H1 (cell line): ENCODE data around the gene C5. TPM values are rescaled to one million over a fixed set of nuclear protein-coding genes. Genes with fewer than 3 reads are reported as not detected.

Experiments
- CTCF ChIA-PET: fragments of 300-600 bp; sonication (Branson Sonifier 250); formaldehyde crosslinking; loops from one replicate; lab custom pipeline; 2021; ENCODE audit not compliant: partially characterized antibody; lab: Charles Lee
- POLR2A ChIA-PET: fragments of 300-600 bp; sonication (Branson Sonifier 250); formaldehyde crosslinking; loops from one replicate; lab custom pipeline; 2021; ENCODE audit warnings: inconsistent platforms; ENCODE audit not compliant: partially characterized antibody; lab: Charles Lee
- DNase-seq, 2 experiments: peaks; one replicate each; pipeline versions ENCODE4 v3.0.0 to v3.0.0-alpha.2; 2010 to 2022; ENCODE audit warnings: low spot score in 2 of 2, low read depth in 1 of 2, mixed read lengths in 1 of 2
- FAIRE-seq: peaks from 2 replicates; lab custom pipeline; 2011; peaks lifted over from hg19 to GRCh38; lab: Jason Lieb, UNC
- H2AFZ ChIP-seq: 2 replicates; pipeline ENCODE4 v1.8.1; 2012; ENCODE audit warnings: low read length, inconsistent platforms
- H2AK5ac ChIP-seq: 2 replicates; pipeline ENCODE4 v1.6.1; 2013; ENCODE audit warnings: low read depth, low read length
- H2BK120ac ChIP-seq: replicated peaks from 2 replicates; pipeline ENCODE3; 2013; ENCODE audit warnings: low read depth, low read length, inconsistent platforms
- H2BK12ac ChIP-seq: 2 replicates; pipeline ENCODE4 v1.6.1; 2013; ENCODE audit warnings: low read depth, low read length
- H2BK15ac ChIP-seq: 2 replicates; pipeline ENCODE4 v1.6.1; 2013; ENCODE audit warnings: low read length
- H2BK20ac ChIP-seq: 2 replicates; pipeline ENCODE4 v1.6.1; 2013; ENCODE audit warnings: low read length
- H2BK5ac ChIP-seq: 2 replicates; pipeline ENCODE4 v1.6.1; 2013; ENCODE audit warnings: low read depth, low read length
- H3K14ac ChIP-seq: 2 replicates; pipeline ENCODE4 v1.6.1; 2013; ENCODE audit warnings: inconsistent platforms; ENCODE audit not compliant: insufficient read length
- H3K18ac ChIP-seq: 2 replicates; pipeline ENCODE4 v1.6.1; 2013; ENCODE audit warnings: low read length; ENCODE audit errors: extremely low read depth
- H3K23ac ChIP-seq: 2 replicates; pipeline ENCODE4 v1.6.1; 2013; ENCODE audit warnings: inconsistent platforms; ENCODE audit not compliant: insufficient read length
- H3K23me2 ChIP-seq: 2 replicates; pipeline ENCODE4 v1.6.1; 2013; ENCODE audit warnings: low read depth, low read length
- H3K27ac ChIP-seq: 2 replicates; pipeline ENCODE4 v1.6.1; 2011; ENCODE audit warnings: low read depth, low read length, inconsistent platforms
- H3K27me3 ChIP-seq, 4 experiments: replicated peaks in 1 of 4; 1 replicate in 1 of 4; 2 replicates in 3 of 4; pipeline versions ENCODE4 v1.6.1 to v1.8.1; 2011 to 2013; ENCODE audit warnings: low read length in 3 of 4, mild to moderate bottlenecking in 3 of 4, inconsistent platforms in 2 of 4, mixed read lengths in 2 of 4, moderate library complexity in 1 of 4; ENCODE audit not compliant: control insufficient read depth in 3 of 4, insufficient read depth in 3 of 4; ENCODE audit errors: extremely low read depth in 1 of 4
- H3K36me3 ChIP-seq, 4 experiments: 2 replicates each; pipeline versions ENCODE4 v1.6.1 to v1.8.1; 2011 to 2013; ENCODE audit warnings: mild to moderate bottlenecking in 4 of 4, low read length in 3 of 4, moderate library complexity in 2 of 4, control low read depth in 1 of 4, inconsistent platforms in 1 of 4; ENCODE audit not compliant: insufficient read depth in 4 of 4, control insufficient read depth in 2 of 4
- H3K4ac ChIP-seq: replicated peaks from 2 replicates; pipeline ENCODE3; 2013; ENCODE audit warnings: low read length, low read depth, mixed read lengths, inconsistent platforms; ENCODE audit not compliant: insufficient read length
- H3K4me1 ChIP-seq, 4 experiments: replicated peaks in 1 of 4; 1 replicate in 1 of 4; 2 replicates in 3 of 4; pipeline versions ENCODE4 v1.6.1 to v1.8.1; 2011 to 2013; ENCODE audit warnings: low read length in 3 of 4, inconsistent platforms in 2 of 4, mixed read lengths in 1 of 4; ENCODE audit not compliant: insufficient read depth in 4 of 4, control insufficient read depth in 3 of 4
- H3K4me2 ChIP-seq, 2 experiments: 2 replicates each; pipeline versions ENCODE4 v1.6.1 to v1.8.1; 2011 to 2013; ENCODE audit warnings: low read depth in 2 of 2, low read length in 2 of 2, control low read depth in 1 of 2, inconsistent platforms in 1 of 2, mild to moderate bottlenecking in 1 of 2; ENCODE audit not compliant: insufficient read depth in 1 of 2
- H3K4me3 ChIP-seq, 4 experiments: fragments of 200-600, 300-600 bp in 1 of 4; sonication (generic), shearing (Covaris generic), sonication (Bioruptor Twin) in 1 of 4; 2 replicates each; pipeline versions ENCODE4 v1.5.1 to v1.8.1; 2011 to 2016; ENCODE audit warnings: low read length in 4 of 4, low read depth in 3 of 4, control low read depth in 2 of 4, inconsistent platforms in 2 of 4, mild to moderate bottlenecking in 2 of 4, mixed read lengths in 1 of 4, moderate library complexity in 1 of 4; ENCODE audit not compliant: insufficient read depth in 2 of 4; ENCODE audit errors: extremely low read depth in 1 of 4
- H3K56ac ChIP-seq: replicated peaks from 2 replicates; pipeline ENCODE3; 2013; ENCODE audit warnings: low read depth, mild to moderate bottlenecking, mixed read lengths, low read length, inconsistent platforms; ENCODE audit not compliant: insufficient read length
- H3K79me1 ChIP-seq: 2 replicates; pipeline ENCODE4 v1.6.1; 2013; ENCODE audit warnings: low read depth, low read length, control low read depth
- H3K79me2 ChIP-seq, 2 experiments: 2 replicates each; pipeline versions ENCODE4 v1.6.1 to v1.8.1; 2012 to 2013; ENCODE audit warnings: low read length in 2 of 2, mild to moderate bottlenecking in 2 of 2, inconsistent platforms in 1 of 2; ENCODE audit not compliant: insufficient read depth in 2 of 2, control insufficient read depth in 1 of 2
- H3K9ac ChIP-seq, 4 experiments: replicated peaks in 1 of 4; 1 replicate in 1 of 4; 2 replicates in 3 of 4; pipeline versions ENCODE4 v1.6.1 to v1.8.1; 2011 to 2013; ENCODE audit warnings: low read depth in 3 of 4, low read length in 3 of 4, control low read depth in 2 of 4, mild to moderate bottlenecking in 2 of 4, moderate library complexity in 2 of 4, inconsistent platforms in 1 of 4; ENCODE audit errors: extremely low read depth in 1 of 4
- H3K9me3 ChIP-seq, 2 experiments: 2 replicates each; pipeline versions ENCODE4 v1.6.1 to v1.8.1; 2012 to 2013; ENCODE audit warnings: mild to moderate bottlenecking in 2 of 2, moderate library complexity in 2 of 2, control low read depth in 1 of 2, inconsistent platforms in 1 of 2, low read depth in 1 of 2, low read length in 1 of 2, mixed read lengths in 1 of 2; ENCODE audit not compliant: insufficient read depth in 2 of 2
- H4K20me1 ChIP-seq, 2 experiments: replicated peaks in 1 of 2; 2 replicates each; pipeline versions ENCODE3 to v1.8.1; 2011 to 2013; ENCODE audit warnings: inconsistent platforms in 2 of 2, low read length in 2 of 2, mild to moderate bottlenecking in 1 of 2; ENCODE audit not compliant: insufficient read depth in 2 of 2, control insufficient read depth in 1 of 2
- H4K5ac ChIP-seq: 2 replicates; pipeline ENCODE4 v1.6.1; 2013; ENCODE audit warnings: low read length, low read depth, mixed read lengths, inconsistent platforms; ENCODE audit not compliant: insufficient read length
- H4K8ac ChIP-seq: 2 replicates; pipeline ENCODE4 v1.8.0; 2013; ENCODE audit warnings: mild to moderate bottlenecking, moderate library complexity, low read length, inconsistent platforms; ENCODE audit not compliant: insufficient read depth; ENCODE audit errors: extremely low read depth
- H4K91ac ChIP-seq: replicated peaks from 2 replicates; pipeline ENCODE3; 2013; ENCODE audit warnings: low read length, mixed read lengths, inconsistent platforms; ENCODE audit not compliant: insufficient read length
- BACH1 ChIP-seq: IDR thresholded peaks from 2 replicates; pipeline ENCODE4 v1.6.1; 2012; ENCODE audit warnings: low read length, improper control_type of control experiment
- CBX8 ChIP-seq: fragments of 300-800, 300-1000 bp; sonication (generic); IDR thresholded peaks from 2 replicates; pipeline ENCODE4 v1.7.1; 2016; ENCODE audit warnings: low read depth, low read length, borderline replicate concordance
- CHD1 ChIP-seq: IDR thresholded peaks from 2 replicates; pipeline ENCODE4 v1.6.1; 2012; ENCODE audit warnings: low read depth, low read length, improper control_type of control experiment
- CTBP2 ChIP-seq: IDR thresholded peaks from 2 replicates; pipeline ENCODE4 v1.7.0; 2011; ENCODE audit warnings: borderline replicate concordance, mild to moderate bottlenecking, moderate library complexity, mixed read lengths, low read length; ENCODE audit not compliant: insufficient read depth, insufficient read length
- HDAC2 ChIP-seq, 2 experiments: fragments of 300-600 bp in 1 of 2; sonication (generic) in 1 of 2; IDR thresholded peaks; 2 replicates each; pipeline ENCODE4 v1.6.1; 2011 to 2012; ENCODE audit warnings: low read depth in 2 of 2, low read length in 2 of 2, mild to moderate bottlenecking in 2 of 2, moderate library complexity in 2 of 2, borderline replicate concordance in 1 of 2, inconsistent platforms in 1 of 2
- KDM1A ChIP-seq: fragments of 200-600, 300-600 bp; sonication (generic); IDR thresholded peaks from 2 replicates; pipeline ENCODE4 v1.7.1; 2016; ENCODE audit warnings: mild to moderate bottlenecking, low read length, borderline replicate concordance
- KDM4A ChIP-seq: IDR thresholded peaks from one replicate; pipeline ENCODE4 v1.7.1; 2012; ENCODE audit warnings: low read depth, mild to moderate bottlenecking, moderate library complexity, low read length, inconsistent platforms; ENCODE audit not compliant: severe bottlenecking
- POLR2A ChIP-seq, 2 experiments: IDR thresholded peaks; 1 replicate in 1 of 2; 2 replicates in 1 of 2; pipeline ENCODE4 v1.6.1; 2011; ENCODE audit warnings: low read depth in 2 of 2, low read length in 2 of 2, mild to moderate bottlenecking in 2 of 2; ENCODE audit errors: control extremely low read depth in 1 of 2
- RNF2 ChIP-seq: fragments of 200-900, 300-1000 bp; sonication (generic); IDR thresholded peaks from 2 replicates; pipeline ENCODE4 v1.7.1; 2016; ENCODE audit warnings: borderline replicate concordance, low read depth, mild to moderate bottlenecking, antibody characterized with exemption, low read length; ENCODE audit not compliant: poor library complexity, severe bottlenecking; ENCODE audit errors: missing control alignments
- SAP30 ChIP-seq: fragments of 300-600 bp; sonication (generic); IDR thresholded peaks from 2 replicates; pipeline ENCODE4 v1.7.1; 2012; ENCODE audit warnings: low read length, moderate library complexity, mild to moderate bottlenecking, inconsistent platforms; ENCODE audit not compliant: insufficient read depth, insufficient replicate concordance
- SP1 ChIP-seq: IDR thresholded peaks from 2 replicates; pipeline ENCODE4 v1.6.1; 2011; ENCODE audit warnings: low read depth, low read length
- SP2 ChIP-seq: IDR thresholded peaks from 2 replicates; pipeline ENCODE4 v1.6.1; 2012; ENCODE audit warnings: mild to moderate bottlenecking, low read length, inconsistent platforms
- YY1 ChIP-seq: IDR thresholded peaks from 2 replicates; pipeline ENCODE4 v1.6.1; 2011; ENCODE audit warnings: low read depth, mild to moderate bottlenecking, low read length
- WGBS, 2 experiments: shearing (Covaris generic) in 1 of 2; methylation state at CpG; one replicate each; pipeline versions ENCODE4 v1.1.6 to v1.1.7; 2013 to 2015; ENCODE audit warnings: low lambda C conversion rate in 2 of 2, mixed read lengths in 2 of 2, inconsistent platforms in 1 of 2, low coverage in 1 of 2, missing lambda C conversion rate in 1 of 2; ENCODE audit not compliant: insufficient replicate concordance in 2 of 2, insufficient coverage in 1 of 2, insufficient read length in 1 of 2; ENCODE audit errors: extremely low coverage in 1 of 2, missing lambda C conversion rate in 1 of 2; 5-methylcytosine and 5-hydroxymethylcytosine counted together
- polyA plus RNA-seq, 7 experiments: library from polyadenylated mRNA; depleted of rRNA in 3 of 7; stranded (reverse) in 5 of 7; unstranded in 2 of 7; fragments of >200 nt in 5 of 7; fragments of 200-250 nt in 2 of 7; gene quantifications; 1 replicate in 5 of 7; 2 replicates in 1 of 7; 4 replicates in 1 of 7; pipeline versions ENCODE4 v1.2.1 to v1.2.3, GENCODE V29; 2011 to 2013; ENCODE audit warnings: missing spikeins in 2 of 7, mixed read lengths in 2 of 7
- total RNA-seq: library from RNA; stranded (reverse); fragmentation: NEBNext Ultra II Directional; extraction: Animal tissue kit (Norgen Biotek cat#: 25700); gene quantifications from 2 replicates; pipeline ENCODE4 v1.2.1, GENCODE V29; 2021

C5 gene
- total and polyA plus RNA-seq, 2 of the 8 experiments (the other 6 are each of a cell fraction or from before 2014, with no cell fraction given): 0.24 to 0.35 TPM

DNA sequence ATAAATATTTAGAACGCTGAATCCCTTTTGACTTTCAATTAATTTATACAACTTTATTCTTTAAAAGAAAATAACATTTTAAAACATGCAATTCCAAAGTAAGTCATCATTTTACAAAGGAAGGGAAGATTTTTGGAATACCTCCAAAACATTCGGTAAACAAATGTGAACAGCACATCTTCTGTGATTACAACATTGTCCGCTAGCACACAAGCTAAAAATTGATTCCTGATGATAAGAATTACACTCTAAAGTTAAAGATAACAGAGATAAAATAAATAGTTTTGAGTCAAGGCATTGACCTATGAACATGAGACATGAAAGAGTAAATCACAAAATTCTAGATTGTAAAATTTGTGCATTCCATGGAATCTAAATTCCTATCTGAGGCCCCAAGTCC, 67.2 kb downstream of the C5 start:
- Histone ChIP-seq H3K27me3 (no peaks in the 10 kb centered on the region), H3K79me1 (no peaks in the 10 kb centered on the region)
- DNase-seq: no peak
- TF ChIP-seq YY1 (no peak), KDM4A (no peak), CTBP2 (no peak), SP1 (no peak), CHD1 (no peak), HDAC2 (IDR thresholded peaks at IDR 0.05; ENCODE audit: borderline replicate concordance in 1 of 2, low read depth in 2 of 2, low read length in 2 of 2) (no peak), BACH1 (no peak), SAP30 (no peak), SP2 (no peak), KDM1A (no peak), POLR2A (IDR thresholded peaks at IDR 0.05; ENCODE audit: control extremely low read depth in 1 of 2, low read depth in 2 of 2, low read length in 2 of 2) (no peak), CBX8 (no peak), RNF2 (no peak)
- TF ChIP-seq, all 59 proteins: peak for 0
- Histone ChIP-seq H3K23ac (no peak overlapping the region), H2AFZ (no peak overlapping the region), H3K4me1 (no peaks in the 10 kb centered on the region), H4K5ac (no peak overlapping the region), H2AK5ac (no peak overlapping the region), H3K9me3 (no peaks in the 10 kb centered on the region), H3K4me3 (no peak overlapping the region), H2BK12ac (no peak overlapping the region), H3K56ac (no peak overlapping the region), H2BK15ac (no peak overlapping the region), H2BK120ac (no peak overlapping the region), H4K91ac (no peak overlapping the region), H3K79me2 (no peaks in the 10 kb centered on the region), H4K8ac (no peak overlapping the region), H3K4ac (no peak overlapping the region), H3K36me3 (no peaks in the 10 kb centered on the region), H2BK5ac (no peak overlapping the region), H3K4me2 (no peak overlapping the region), H3K14ac (no peak overlapping the region), H3K27ac (no peak overlapping the region), H3K23me2 (no peaks in the 10 kb centered on the region), H3K9ac (no peak overlapping the region), H2BK20ac (no peak overlapping the region), H4K20me1 (no peaks in the 10 kb centered on the region), H3K18ac (no peak overlapping the region)
- WGBS, 2 experiments: 86% methylated on average over 3 of the region's 3 CpGs; no CpG with 5 or more reads in 1 of the 2 experiments
- ChIA-PET POLR2A (no interaction called here), CTCF (interaction anchor here (1.3 to 4.2 kb wide), 9 partner anchors 10 to 234 kb away, joined by 3 to 51 read pairs (median 13); no protein-coding TSS in a partner anchor)
- no peak for FAIRE-seq
